Left renal cortex interstitium (tissue), 4 donors: ENCODE measurements around the gene ABCF3. TPM values are rescaled to one million over a fixed set of nuclear protein-coding genes. Genes with fewer than 3 reads are reported as not detected.

Source experiments
- DNase-seq, 4 donors: peaks; one replicate each; pipeline ENCODE4 v3.0.0-alpha.2; 2013; ENCODE audit warnings: low read depth in 4 of 4, low spot score in 2 of 4, missing footprints in 1 of 4
- polyA plus RNA-seq, 4 donors: library from polyadenylated mRNA; unstranded; fragments of 120-200 nt; gene quantifications; one replicate each; pipeline ENCODE4 v1.2.1, GENCODE V29; 2013; ENCODE audit not compliant: insufficient read length in 4 of 4

Gene ABCF3
- polyA plus RNA-seq, 4 donors, result 52.0 to 70.9 (median 65.5) TPM

- DNase-seq, result no peak
Measured at GRCh38 chr3:184167786-184168185, 18.2 kb upstream of the ABCF3 start.

- DNase-seq, result no peak
Measured at GRCh38 chr3:184168363-184169120, 17.5 kb upstream of the ABCF3 start.

- DNase-seq, result no peak
Measured at GRCh38 chr3:184169896-184170875, 15.8 kb upstream of the ABCF3 start.

GRCh38 chr3:184171562-184171961 lies 14.4 kb upstream of the ABCF3 start:
- DNase-seq, result no peak

GRCh38 chr3:184172681-184173373 lies 13.2 kb upstream of the ABCF3 start:
- no peak for DNase-seq

GRCh38 chr3:184173374-184173722 lies 12.7 kb upstream of the ABCF3 start:
- DNase-seq, result no peak

GRCh38 chr3:184174284-184174645 lies 11.7 kb upstream of the ABCF3 start:
- no peak for DNase-seq

GRCh38 chr3:184174646-184175492 lies 11.1 kb upstream of the ABCF3 start, which contains the start of gene AP2M1:
Gene AP2M1 (plus strand): TSS chr3:184174855. CDS start chr3:184176994, 2,139 bp downstream.
- DNase-seq, result peak; percentile 91 to 97 (median 97)

GRCh38 chr3:184175506-184175905 lies 10.5 kb upstream of the ABCF3 start:
- no peak for DNase-seq

- DNase-seq, result no peak
Measured at GRCh38 chr3:184175981-184176376, 10.0 kb upstream of the ABCF3 start.

GRCh38 chr3:184176377-184177330 lies 9.3 kb upstream of the ABCF3 start:
- DNase-seq, result no peak

GRCh38 chr3:184177331-184177731 lies 8.7 kb upstream of the ABCF3 start:
- DNase-seq, result no peak

- DNase-seq, result no peak
Measured at GRCh38 chr3:184177767-184178306, 8.2 kb upstream of the ABCF3 start.

- no peak for DNase-seq
Measured at GRCh38 chr3:184178521-184179138, 7.4 kb upstream of the ABCF3 start.

- no peak for DNase-seq
Measured at GRCh38 chr3:184180165-184180564, 5.8 kb upstream of the ABCF3 start.

- DNase-seq, result no peak
Measured at GRCh38 chr3:184181596-184181995, 4.4 kb upstream of the ABCF3 start.

- DNase-seq, result no peak
Measured at GRCh38 chr3:184183679-184184078, 2.3 kb upstream of the ABCF3 start.

- DNase-seq, result no peak
Measured at GRCh38 chr3:184184546-184185230, 1.3 kb upstream of the ABCF3 start.
